CD14-positive monocyte (primary cell): ENCODE data around the gene KCNK3. TPM values are rescaled to one million over a fixed set of nuclear protein-coding genes. Genes with fewer than 3 reads are reported as not detected.

Experiments
- DNase-seq, 3 donors: peaks; one replicate each; pipeline ENCODE4 v3.0.0-alpha.2; 2011 to 2022
- H2AFZ ChIP-seq: 2 replicates; pipeline ENCODE4 v1.6.0; 2012; ENCODE audit warnings: mild to moderate bottlenecking, low read depth, low read length, inconsistent platforms; ENCODE audit not compliant: insufficient read depth, poor library complexity, severe bottlenecking
- H3K27ac ChIP-seq, 2 donors: 1 replicate in 1 of 2; 2 replicates in 1 of 2; pipeline ENCODE4 v1.5.1; 2012 to 2013; ENCODE audit warnings: low read length in 2 of 2, control low read depth in 1 of 2, inconsistent platforms in 1 of 2, low read depth in 1 of 2, mild to moderate bottlenecking in 1 of 2
- H3K27me3 ChIP-seq, 2 donors: one replicate each; pipeline versions ENCODE4 v1.6.0 to v1.6.1; 2011 to 2013; ENCODE audit warnings: low read length in 2 of 2; ENCODE audit not compliant: control insufficient read depth in 2 of 2, insufficient read depth in 2 of 2
- H3K36me3 ChIP-seq, 2 donors: replicated peaks in 1 of 2; 1 replicate in 1 of 2; 2 replicates in 1 of 2; pipeline versions ENCODE4 v1.5.1 to v1.6.1; 2012 to 2013; ENCODE audit warnings: low read length in 2 of 2, control low read depth in 1 of 2, inconsistent platforms in 1 of 2, mild to moderate bottlenecking in 1 of 2; ENCODE audit not compliant: insufficient read depth in 2 of 2, control insufficient read depth in 1 of 2
- H3K4me1 ChIP-seq, 2 donors: 1 replicate in 1 of 2; 2 replicates in 1 of 2; pipeline versions ENCODE4 v1.5.1 to v1.6.1; 2012 to 2013; ENCODE audit warnings: low read length in 2 of 2, control low read depth in 1 of 2, inconsistent platforms in 1 of 2, mild to moderate bottlenecking in 1 of 2, moderate library complexity in 1 of 2; ENCODE audit not compliant: insufficient read depth in 2 of 2, control insufficient read depth in 1 of 2
- H3K4me2 ChIP-seq: replicated peaks from 2 replicates; pipeline ENCODE3; 2012; ENCODE audit warnings: low read length, moderate library complexity, mild to moderate bottlenecking; ENCODE audit not compliant: poor library complexity, severe bottlenecking; ENCODE audit errors: extremely low read depth
- H3K4me3 ChIP-seq, 3 experiments: fragments of 200-600 bp in 1 of 3; sonication (generic) in 1 of 3; replicated peaks in 1 of 3; 1 replicate in 2 of 3; 2 replicates in 1 of 3; pipeline ENCODE4 v1.5.1; 2011 to 2013; ENCODE audit warnings: low read length in 3 of 3, mild to moderate bottlenecking in 3 of 3, control low read depth in 2 of 3, low read depth in 2 of 3, inconsistent platforms in 1 of 3, moderate library complexity in 1 of 3
- H3K79me2 ChIP-seq: 2 replicates; pipeline ENCODE4 v1.6.0; 2012; ENCODE audit warnings: mild to moderate bottlenecking, control low read depth, inconsistent platforms, low read length, moderate library complexity; ENCODE audit not compliant: insufficient read depth
- H3K9ac ChIP-seq: 2 replicates; pipeline ENCODE4 v1.6.0; 2017; ENCODE audit warnings: low read length, mild to moderate bottlenecking; ENCODE audit not compliant: insufficient read depth, poor library complexity, severe bottlenecking
- H3K9me3 ChIP-seq, 2 donors: replicated peaks in 1 of 2; 1 replicate in 1 of 2; 2 replicates in 1 of 2; pipeline versions ENCODE4 v1.5.1 to v1.6.1; 2012 to 2013; ENCODE audit warnings: low read length in 2 of 2, control low read depth in 1 of 2; ENCODE audit not compliant: control insufficient read depth in 1 of 2, insufficient read depth in 1 of 2
- H4K20me1 ChIP-seq: 2 replicates; pipeline ENCODE4 v1.6.0; 2012; ENCODE audit warnings: mild to moderate bottlenecking, low read length, control low read depth, moderate library complexity; ENCODE audit not compliant: insufficient read depth
- H3K27ac Mint-ChIP-seq, 7 donors: one replicate each; pipeline ENCODE4 v1.8.0; 2020; ENCODE audit warnings: mild to moderate bottlenecking in 7 of 7, mixed read lengths in 7 of 7, moderate library complexity in 6 of 7, inconsistent platforms in 2 of 7
- H3K27me3 Mint-ChIP-seq, 3 donors: one replicate each; pipeline ENCODE4 v1.8.0; 2021 to 2022; ENCODE audit warnings: low read depth in 3 of 3, mild to moderate bottlenecking in 3 of 3, mixed read lengths in 3 of 3, moderate library complexity in 3 of 3, inconsistent platforms in 1 of 3
- H3K36me3 Mint-ChIP-seq, 2 donors: one replicate each; pipeline ENCODE4 v1.8.0; 2020; ENCODE audit warnings: mixed read lengths in 2 of 2, inconsistent platforms in 1 of 2, mild to moderate bottlenecking in 1 of 2
- H3K4me1 Mint-ChIP-seq: one replicate; pipeline ENCODE4 v1.8.0; 2020; ENCODE audit warnings: mild to moderate bottlenecking, mixed read lengths
- H3K4me3 Mint-ChIP-seq, 2 donors: one replicate each; pipeline ENCODE4 v1.8.0; 2020; ENCODE audit warnings: mild to moderate bottlenecking in 2 of 2, mixed read lengths in 2 of 2, moderate library complexity in 1 of 2
- H3K9me3 Mint-ChIP-seq, 7 donors: one replicate each; pipeline ENCODE4 v1.8.0; 2020 to 2022; ENCODE audit warnings: mixed read lengths in 7 of 7, mild to moderate bottlenecking in 6 of 7, moderate library complexity in 6 of 7, inconsistent platforms in 2 of 7
- WGBS: methylation state at CpG from one replicate; pipeline ENCODE4 v1.1.5; 2013; ENCODE audit warnings: missing lambda C conversion rate; ENCODE audit not compliant: insufficient coverage; 5-methylcytosine and 5-hydroxymethylcytosine counted together
- intact Hi-C, 2 donors: fragments of 100-400 bp; cut with micrococcal nuclease; formaldehyde crosslinking; loops; one replicate each; pipeline versions ENCODE4 v1.15.0 to v1.15.1; 2023
- polyA plus RNA-seq, 3 donors: library from polyadenylated mRNA; depleted of rRNA in 1 of 3; unstranded in 2 of 3; stranded (reverse) in 1 of 3; fragments of 300-500 nt in 2 of 3; fragments of >200 nt in 1 of 3; fragmentation: Illumina TruSeq in 2 of 3; gene quantifications; 1 replicate in 2 of 3; 2 replicates in 1 of 3; pipeline ENCODE4 v1.2.3, GENCODE V29; 2012 to 2021
- TF ChIP-seq, protein P1 (sequence below): fragments of 200-600 bp; IDR thresholded peaks from one replicate; pipeline ENCODE4 v1.8.0; 2022; ENCODE audit warnings: antibody characterized with exemption, mild to moderate bottlenecking

Gene KCNK3
- polyA plus RNA-seq, 3 donors, result not detected

- no peak for DNase-seq
- 89% methylated on average over 13 of the region's 15 CpGs for WGBS
- H3K27me3 Mint-ChIP-seq, result peaks cover 9 to 15% (median 12%) of the 10 kb centered on the region in 3 donors
- H3K4me1 ChIP-seq, result no peaks in the 10 kb centered on the region
- H3K36me3 ChIP-seq, result no peaks in the 10 kb centered on the region
- no peak overlapping the region for H3K4me2 ChIP-seq
- H3K27me3 ChIP-seq, result no peaks in the 10 kb centered on the region
- no peak overlapping the region for H3K4me3 Mint-ChIP-seq
- no peaks in the 10 kb centered on the region for H4K20me1 ChIP-seq
- no peak overlapping the region for H3K4me3 ChIP-seq
- H3K36me3 Mint-ChIP-seq, result no peaks in the 10 kb centered on the region
- TF ChIP-seq, protein P1, sequence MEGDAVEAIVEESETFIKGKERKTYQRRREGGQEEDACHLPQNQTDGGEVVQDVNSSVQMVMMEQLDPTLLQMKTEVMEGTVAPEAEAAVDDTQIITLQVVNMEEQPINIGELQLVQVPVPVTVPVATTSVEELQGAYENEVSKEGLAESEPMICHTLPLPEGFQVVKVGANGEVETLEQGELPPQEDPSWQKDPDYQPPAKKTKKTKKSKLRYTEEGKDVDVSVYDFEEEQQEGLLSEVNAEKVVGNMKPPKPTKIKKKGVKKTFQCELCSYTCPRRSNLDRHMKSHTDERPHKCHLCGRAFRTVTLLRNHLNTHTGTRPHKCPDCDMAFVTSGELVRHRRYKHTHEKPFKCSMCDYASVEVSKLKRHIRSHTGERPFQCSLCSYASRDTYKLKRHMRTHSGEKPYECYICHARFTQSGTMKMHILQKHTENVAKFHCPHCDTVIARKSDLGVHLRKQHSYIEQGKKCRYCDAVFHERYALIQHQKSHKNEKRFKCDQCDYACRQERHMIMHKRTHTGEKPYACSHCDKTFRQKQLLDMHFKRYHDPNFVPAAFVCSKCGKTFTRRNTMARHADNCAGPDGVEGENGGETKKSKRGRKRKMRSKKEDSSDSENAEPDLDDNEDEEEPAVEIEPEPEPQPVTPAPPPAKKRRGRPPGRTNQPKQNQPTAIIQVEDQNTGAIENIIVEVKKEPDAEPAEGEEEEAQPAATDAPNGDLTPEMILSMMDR, result no peak
- H3K27ac Mint-ChIP-seq, result no peak overlapping the region
- intact Hi-C loops, result no loop called here
- peaks cover 0 to 4% (median 0%) of the 10 kb centered on the region in 7 donors for H3K9me3 Mint-ChIP-seq
- no peak overlapping the region for H3K9ac ChIP-seq
- no peak overlapping the region for H3K27ac ChIP-seq
- H3K9me3 ChIP-seq, result no peaks in the 10 kb centered on the region
- H3K4me1 Mint-ChIP-seq, result no peaks in the 10 kb centered on the region
- no peaks in the 10 kb centered on the region for H3K79me2 ChIP-seq
- H2AFZ ChIP-seq, result no peak overlapping the region
Measured at GRCh38 chr2:26742048-26742770, 49.7 kb downstream of the KCNK3 start.

- Mint-ChIP-seq H3K27ac (no peak overlapping the region), H3K4me3 (no peak overlapping the region), H3K9me3 (peaks cover 0 to 4% (median 0%) of the 10 kb centered on the region in 7 donors), H3K36me3 (no peaks in the 10 kb centered on the region), H3K27me3 (peaks cover 3 to 11% (median 8%) of the 10 kb centered on the region in 3 donors), H3K4me1 (no peaks in the 10 kb centered on the region)
- Histone ChIP-seq H3K79me2 (no peaks in the 10 kb centered on the region), H3K27me3 (no peaks in the 10 kb centered on the region), H3K9me3 (no peaks in the 10 kb centered on the region), H3K4me3 (no peak overlapping the region), H3K27ac (no peak overlapping the region), H3K4me2 (no peak overlapping the region), H4K20me1 (no peaks in the 10 kb centered on the region), H3K4me1 (no peaks in the 10 kb centered on the region), H2AFZ (no peak overlapping the region), H3K36me3 (no peaks in the 10 kb centered on the region), H3K9ac (no peak overlapping the region)
- intact Hi-C loops, result loop anchor here in 1 of 2 donors (2.0 kb wide), 1 partner anchor 139 kb away; no protein-coding TSS in a partner anchor
- WGBS, result 78% methylated on average over 1 of the region's 3 CpGs
- TF ChIP-seq, protein P1, result no peak
- DNase-seq, result no peak
Measured at GRCh38 chr2:26743852-26744251, 51.3 kb downstream of the KCNK3 start.
